K562 (cell line): ENCODE data around the gene RBL1. TPM values are rescaled to one million over a fixed set of nuclear protein-coding genes. Genes with fewer than 3 reads are reported as not detected.

Source experiments
- ATAC-seq: fragments of 200-7000 bp; cut with Tn5 transposase; 3 replicates; pipeline ENCODE4 v1.9.1; 2020; ENCODE audit warnings: moderate library complexity
- BruUV-seq: library from RNA; stranded (reverse); fragments of 400-500 nt; replicated peaks from 2 replicates; lab custom pipeline; 2021; lab: Mats Ljungman, UMichigan
- CTCF ChIA-PET: fragments of 300-600 bp; formaldehyde crosslinking; extraction: SDS; loops from one replicate; lab custom pipeline; 2021; ENCODE audit warnings: low intra/inter-chr PET ratio; lab: Yijun Ruan, JAX
- POLR2A ChIA-PET: fragments of 300-600, 350-650 bp; sonication (Branson Sonifier 250); formaldehyde crosslinking; extraction: SDS; loops from one replicate; lab custom pipeline; 2021; ENCODE audit warnings: antibody characterized with exemption, inconsistent platforms; lab: Yijun Ruan, JAX
- DNase-seq, 4 experiments: peaks; one replicate each; pipeline versions ENCODE4 v3.0.0 to v3.0.0-alpha.2; 2011 to 2018; ENCODE audit warnings: low spot score in 3 of 4, mixed read lengths in 3 of 4; ENCODE audit errors: extremely low read depth in 1 of 4
- FAIRE-seq: peaks from 2 replicates; lab custom pipeline; 2011; peaks lifted over from hg19 to GRCh38; lab: Jason Lieb, UNC
- H2AFZ ChIP-seq: 2 replicates; pipeline ENCODE4 v1.6.0; 2011; ENCODE audit warnings: low read depth, low read length, control low read depth, inconsistent platforms
- H3K27ac ChIP-seq: fragments of 200-600 bp; 3 replicates; pipeline ENCODE4 v1.8.0; 2011; ENCODE audit warnings: low read depth, mild to moderate bottlenecking, control low read depth, inconsistent platforms, low read length, moderate library complexity, mixed read lengths; ENCODE audit errors: extremely low read depth
- H3K27me3 ChIP-seq, 2 experiments: fragments of 300-600 bp in 1 of 2; 2 replicates in 1 of 2; 3 replicates in 1 of 2; pipeline versions ENCODE4 v1.6.0 to v1.8.0; 2011; ENCODE audit warnings: inconsistent platforms in 2 of 2, low read length in 2 of 2, mild to moderate bottlenecking in 1 of 2, mixed read lengths in 1 of 2, moderate library complexity in 1 of 2; ENCODE audit not compliant: control insufficient read depth in 2 of 2, insufficient read depth in 2 of 2
- H3K36me3 ChIP-seq: fragments of 300-600 bp; 3 replicates; pipeline ENCODE4 v1.8.0; 2011; ENCODE audit warnings: mild to moderate bottlenecking, low read length, inconsistent platforms; ENCODE audit not compliant: control insufficient read depth, insufficient read depth
- H3K4me1 ChIP-seq, 2 experiments: fragments of 200-600 bp in 1 of 2; replicated peaks in 1 of 2; 2 replicates in 1 of 2; 3 replicates in 1 of 2; pipeline versions ENCODE4 v1.5.1 to v1.8.0; 2011; ENCODE audit warnings: inconsistent platforms in 2 of 2, low read length in 2 of 2, mild to moderate bottlenecking in 1 of 2, mixed read lengths in 1 of 2, moderate library complexity in 1 of 2; ENCODE audit not compliant: control insufficient read depth in 2 of 2, insufficient read depth in 2 of 2
- H3K4me2 ChIP-seq: 2 replicates; pipeline ENCODE4 v1.6.1; 2011; ENCODE audit warnings: low read length, control low read depth, inconsistent platforms, mixed read lengths; ENCODE audit not compliant: insufficient read depth
- H3K4me3 ChIP-seq: fragments of 200-600 bp; sonication (generic), shearing (Covaris generic); 2 replicates; pipeline ENCODE4 v1.5.1; 2016; ENCODE audit warnings: control low read depth, inconsistent platforms
- H3K79me2 ChIP-seq: fragments of 200-600 bp; 3 replicates; pipeline ENCODE4 v1.8.0; 2011; ENCODE audit warnings: low read length, inconsistent platforms; ENCODE audit not compliant: control insufficient read depth, insufficient read depth
- H3K9ac ChIP-seq, 2 experiments: 2 replicates each; pipeline versions ENCODE4 v1.6.0 to v1.6.1; 2011; ENCODE audit warnings: low read depth in 2 of 2, low read length in 2 of 2, control low read depth in 1 of 2, inconsistent platforms in 1 of 2, mild to moderate bottlenecking in 1 of 2, mixed read lengths in 1 of 2; ENCODE audit not compliant: insufficient read depth in 1 of 2
- H3K9me1 ChIP-seq: one replicate; pipeline ENCODE4 v1.6.0; 2011; ENCODE audit warnings: inconsistent platforms, mild to moderate bottlenecking, low read length, moderate library complexity; ENCODE audit not compliant: control insufficient read depth, insufficient read depth
- H3K9me3 ChIP-seq: replicated peaks from 2 replicates; pipeline ENCODE4 v1.5.1; 2011; ENCODE audit warnings: low read depth, low read length, inconsistent platforms; ENCODE audit not compliant: control insufficient read depth, insufficient read depth
- H4K20me1 ChIP-seq: replicated peaks from 2 replicates; pipeline ENCODE4 v1.6.1; 2011; ENCODE audit warnings: low read length, inconsistent platforms, mixed read lengths; ENCODE audit not compliant: control insufficient read depth, insufficient read depth
- CHD4 ChIP-seq: fragments of 200-600 bp; sonication (generic); IDR thresholded peaks from 3 replicates; pipeline ENCODE4 v1.6.1; 2012; ENCODE audit warnings: low read depth, mild to moderate bottlenecking, mixed read lengths, low read length, inconsistent platforms; ENCODE audit not compliant: insufficient read depth, insufficient replicate concordance, poor library complexity, severe bottlenecking
- ELF2 ChIP-seq: fragments of 250-450 bp; sonication (Bioruptor Pico); IDR thresholded peaks from 2 replicates; pipeline ENCODE4 v1.5.0; 2021; ENCODE audit warnings: mild to moderate bottlenecking
- MBD1 ChIP-seq: fragments of 250-450 bp; sonication (Bioruptor Pico); IDR thresholded peaks from 2 replicates; pipeline ENCODE4 v1.8.0; 2022; ENCODE audit warnings: inconsistent platforms
- PHB ChIP-seq: fragments of 250-450 bp; sonication (Bioruptor Pico); IDR thresholded peaks from 2 replicates; pipeline ENCODE4 v1.5.0; 2021
- SIN3A ChIP-seq, 2 experiments: fragments of 150-350 bp in 1 of 2; IDR thresholded peaks; 2 replicates each; pipeline ENCODE4 v1.6.1; 2011 to 2016; ENCODE audit warnings: borderline replicate concordance in 2 of 2, low read depth in 2 of 2, low read length in 2 of 2, mild to moderate bottlenecking in 2 of 2, moderate library complexity in 2 of 2; ENCODE audit not compliant: control insufficient read depth in 1 of 2
- SMAD4 ChIP-seq: fragments of 250-450 bp; sonication (Bioruptor Pico); conservative IDR thresholded peaks from 2 replicates; pipeline ENCODE4 v1.8.0; 2021; ENCODE audit warnings: inconsistent platforms, mild to moderate bottlenecking, moderate library complexity
- TAF1 ChIP-seq: IDR thresholded peaks from 2 replicates; pipeline ENCODE4 v1.6.1; 2011; ENCODE audit warnings: mild to moderate bottlenecking, low read length, moderate library complexity; ENCODE audit not compliant: insufficient read depth, control insufficient read depth, severe bottlenecking; ENCODE audit errors: extremely low read depth
- VEZF1 ChIP-seq: fragments of 200-800 bp; sonication (Bioruptor generic); IDR thresholded peaks from 2 replicates; pipeline ENCODE4 v1.6.1; 2017; ENCODE audit warnings: missing genetic modification characterization, missing compliant biosample characterization
- ZNF232 ChIP-seq: sonication (generic); formaldehyde crosslinking; IDR thresholded peaks from 2 replicates; pipeline ENCODE4 v1.8.0; 2022; ENCODE audit warnings: mild to moderate bottlenecking, missing genetic modification reagents
- ZNF778 ChIP-seq: fragments of 450-650 bp; formaldehyde crosslinking; IDR thresholded peaks from 2 replicates; pipeline ENCODE4 v1.4.0; 2020; ENCODE audit warnings: mild to moderate bottlenecking, moderate library complexity
- WGBS: fragments of 100-300 bp; shearing (Covaris generic); methylation state at CpG from one replicate; pipeline ENCODE4 v1.1.6; 2016; ENCODE audit warnings: low coverage, mixed read lengths; ENCODE audit not compliant: insufficient coverage; ENCODE audit errors: missing lambda C conversion rate; 5-methylcytosine and 5-hydroxymethylcytosine counted together
- in situ Hi-C: fragments of 300-500 bp; cut with MboI; formaldehyde crosslinking; loops from 4 replicates; pipeline ENCODE4 v1.15.0; 2018; ENCODE audit warnings: inconsistent platforms, mixed read lengths
- intact Hi-C: fragments of 100-400 bp; cut with micrococcal nuclease; formaldehyde crosslinking; loops from 2 replicates; pipeline ENCODE4 v1.14.2; 2022
- polyA plus RNA-seq, 8 experiments: library from polyadenylated mRNA; depleted of rRNA in 4 of 8; stranded (reverse) in 5 of 8; unstranded in 3 of 8; fragments of >200 nt; fragmentation: Nextera tagmentation in 2 of 8; fragmentation: Illumina TruSeq in 1 of 8; extraction: Ambion mirVana in 2 of 8; extraction: Trizol in 1 of 8; gene quantifications; 2 replicates each; pipeline versions ENCODE4 v1.2.1 to v1.2.3, GENCODE V29; 2011 to 2014; ENCODE audit warnings: inconsistent platforms in 1 of 8, missing spikeins in 1 of 8
- total RNA-seq, 7 experiments: library from RNA; depleted of rRNA in 6 of 7; stranded (reverse); fragments of >200 nt in 6 of 7; fragmentation: Illumina TruSeq in 2 of 7; extraction: Trizol in 2 of 7; gene quantifications; 2 replicates each; pipeline versions ENCODE4 v1.2.1 to v1.2.3, GENCODE V29; 2011 to 2021; ENCODE audit warnings: low replicate concordance in 1 of 7
- TF ChIP-seq, protein P1 (sequence below): sonication (generic); formaldehyde crosslinking; IDR thresholded peaks from 2 replicates; pipeline ENCODE4 v1.8.0; 2023; ENCODE audit warnings: mild to moderate bottlenecking, missing genetic modification reagents

The RBL1 gene
- total and polyA plus RNA-seq, 9 of the 15 experiments (the other 6 are each of a cell fraction or from before 2014, with no cell fraction given) = 4.0 to 25.9 (median 15.6) TPM

- H3K9ac ChIP-seq = peak overlapping the region; percentile 53 to 98
- H3K79me2 ChIP-seq = peaks cover 6% of the 10 kb centered on the region; the same call in 2 of the 3 replicates
- no peaks in the 10 kb centered on the region for H3K9me3 ChIP-seq
- H3K9me1 ChIP-seq = no peaks in the 10 kb centered on the region
- H3K27me3 ChIP-seq = no peaks in the 10 kb centered on the region
- CTCF ChIA-PET = interaction anchor here (0.7 kb wide), 1 partner anchor 391 kb away, joined by 3 read pairs; no protein-coding TSS in a partner anchor
- peaks cover 17 to 19% of the 10 kb centered on the region in 2 experiments; a peak in 4 of 5 replicates for H3K4me1 ChIP-seq
- H3K4me3 ChIP-seq = peak overlapping the region; percentile 83
- peak overlapping the region; percentile 90 for H3K4me2 ChIP-seq
- peak overlapping the region; percentile 99 for H2AFZ ChIP-seq
- ATAC-seq (no peak), DNase-seq (peak in 3 of 4 experiments; percentile 17 to 48 (median 40)), FAIRE-seq (peak; percentile 11)
- no peak overlapping the region for H3K27ac ChIP-seq
- intact Hi-C loops = loop anchor here (5.0 kb wide), 1 partner anchor 378 kb away; the partner anchor contains the start of gene TGIF2
- BruUV-seq = no TSS peak
- in situ Hi-C loops = no loop called here
- TF ChIP-seq CHD4 = peak; percentile 63
- TF ChIP-seq MBD1 = no peak
- TF ChIP-seq TAF1 = no peak
- no peak for TF ChIP-seq ZNF232 (CRISPR knock-in tag)
- TF ChIP-seq, protein P1, sequence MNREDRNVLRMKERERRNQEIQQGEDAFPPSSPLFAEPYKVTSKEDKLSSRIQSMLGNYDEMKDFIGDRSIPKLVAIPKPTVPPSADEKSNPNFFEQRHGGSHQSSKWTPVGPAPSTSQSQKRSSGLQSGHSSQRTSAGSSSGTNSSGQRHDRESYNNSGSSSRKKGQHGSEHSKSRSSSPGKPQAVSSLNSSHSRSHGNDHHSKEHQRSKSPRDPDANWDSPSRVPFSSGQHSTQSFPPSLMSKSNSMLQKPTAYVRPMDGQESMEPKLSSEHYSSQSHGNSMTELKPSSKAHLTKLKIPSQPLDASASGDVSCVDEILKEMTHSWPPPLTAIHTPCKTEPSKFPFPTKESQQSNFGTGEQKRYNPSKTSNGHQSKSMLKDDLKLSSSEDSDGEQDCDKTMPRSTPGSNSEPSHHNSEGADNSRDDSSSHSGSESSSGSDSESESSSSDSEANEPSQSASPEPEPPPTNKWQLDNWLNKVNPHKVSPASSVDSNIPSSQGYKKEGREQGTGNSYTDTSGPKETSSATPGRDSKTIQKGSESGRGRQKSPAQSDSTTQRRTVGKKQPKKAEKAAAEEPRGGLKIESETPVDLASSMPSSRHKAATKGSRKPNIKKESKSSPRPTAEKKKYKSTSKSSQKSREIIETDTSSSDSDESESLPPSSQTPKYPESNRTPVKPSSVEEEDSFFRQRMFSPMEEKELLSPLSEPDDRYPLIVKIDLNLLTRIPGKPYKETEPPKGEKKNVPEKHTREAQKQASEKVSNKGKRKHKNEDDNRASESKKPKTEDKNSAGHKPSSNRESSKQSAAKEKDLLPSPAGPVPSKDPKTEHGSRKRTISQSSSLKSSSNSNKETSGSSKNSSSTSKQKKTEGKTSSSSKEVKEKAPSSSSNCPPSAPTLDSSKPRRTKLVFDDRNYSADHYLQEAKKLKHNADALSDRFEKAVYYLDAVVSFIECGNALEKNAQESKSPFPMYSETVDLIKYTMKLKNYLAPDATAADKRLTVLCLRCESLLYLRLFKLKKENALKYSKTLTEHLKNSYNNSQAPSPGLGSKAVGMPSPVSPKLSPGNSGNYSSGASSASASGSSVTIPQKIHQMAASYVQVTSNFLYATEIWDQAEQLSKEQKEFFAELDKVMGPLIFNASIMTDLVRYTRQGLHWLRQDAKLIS (CRISPR knock-in tag) = 0 out of 2 replicates have a peak, but pooled peaks have one; percentile 30
- TF ChIP-seq ZNF778 (CRISPR knock-in tag) = no peak
- 0 out of 2 replicates have a peak, but pooled peaks have one; percentile 3 for TF ChIP-seq SMAD4 (CRISPR knock-in tag)
- peak; percentile 16; the same call in 1 of the 2 replicates for TF ChIP-seq VEZF1
- TF ChIP-seq ELF2 (CRISPR knock-in tag) = 0 out of 2 replicates have a peak, but pooled peaks have one; percentile 13
- peak in 1 of 2 experiments; percentile 48; a peak in 1 of 4 replicates for TF ChIP-seq SIN3A (IDR thresholded peaks at IDR 0.05; ENCODE audit: borderline replicate concordance in 2 of 2, control insufficient read depth in 1 of 2, low read depth in 2 of 2, low read length in 2 of 2)
- peak; percentile 37; the same call in 1 of the 2 replicates for TF ChIP-seq PHB
- H4K20me1 ChIP-seq = no peaks in the 10 kb centered on the region
- POLR2A ChIA-PET = interaction anchor here (1.9 kb wide), 1 partner anchor 14 kb away, joined by 4 read pairs; no protein-coding TSS in a partner anchor
- 3% methylated on average over 24 of the region's 24 CpGs for WGBS
- H3K36me3 ChIP-seq = peaks cover 4% of the 10 kb centered on the region; the same call in 2 of the 3 replicates
Observed at GRCh38 chr20:36950414-36951197, 145.2 kb downstream of the RBL1 start.
